GM10266 (cell line): ENCODE data around the gene KIF19.
"Not testable (repeated sequence)": the region's sequence is repeated elsewhere in the genome, so short reads cannot be mapped to it uniquely, and the experiment has no call there.

Source experiments
- DNase-seq: peaks from one replicate; pipeline ENCODE4 v3.0.0; 2012; ENCODE audit errors: extremely low spot score
- CTCF ChIP-seq: IDR thresholded peaks from 2 replicates; pipeline ENCODE4 v1.5.1; 2012; ENCODE audit warnings: mild to moderate bottlenecking, low read depth; ENCODE audit not compliant: control insufficient read depth, insufficient read depth; ENCODE audit errors: missing control alignments

The KIF19 gene

GRCh38 chr17:74325743-74326379 lies at the start of gene KIF19:
Gene KIF19, plus strand, starts transcription at chr17:74326226. Its CDS starts 124 bp downstream, at chr17:74326350.
- TF ChIP-seq CTCF: no peak
- peak; percentile 90 for DNase-seq

- no peak for TF ChIP-seq CTCF
- DNase-seq: no peak
These were observed 49.5 kb upstream of the KIF19 start for GRCh38 chr17:74276541-74277009.

- DNase-seq: no peak
- no peak for TF ChIP-seq CTCF
These were observed 48.1 kb upstream of the KIF19 start for GRCh38 chr17:74277935-74278334.

GRCh38 chr17:74279617-74280016 lies 46.4 kb upstream of the KIF19 start:
- DNase-seq: not testable (repeated sequence)

- peak; percentile 72 for DNase-seq
These were observed 45.9 kb upstream of the KIF19 start for GRCh38 chr17:74280093-74280513.

GRCh38 chr17:74281799-74282198 lies 44.2 kb upstream of the KIF19 start:
- TF ChIP-seq CTCF: no peak
- DNase-seq: no peak

More at GRCh38 chr17:74280093-74280513, 45.9 kb upstream of the KIF19 start:
- no peak for TF ChIP-seq CTCF

- not testable (repeated sequence) for DNase-seq
These were observed 43.8 kb upstream of the KIF19 start for GRCh38 chr17:74282274-74282586.

- TF ChIP-seq CTCF: no peak
- peak; percentile 50 for DNase-seq
These were observed 43.2 kb upstream of the KIF19 start for GRCh38 chr17:74282587-74283370.
